Smooth muscle cell (in vitro differentiated cells): ENCODE data around the gene FSTL5. TPM values are rescaled to one million over a fixed set of nuclear protein-coding genes. Genes with fewer than 3 reads are reported as not detected.
A peak's percentile ranks its signal among the peaks of the same experiment; 100 is the strongest.

ENCODE experiments used
- DNase-seq: peaks from one replicate; lab custom pipeline; 2025; ENCODE audit not compliant: unreplicated experiment; lab: John Stamatoyannopoulos, UW
- H2AFZ ChIP-seq: fragments of 200-600 bp; sonication (generic); 2 replicates; pipeline ENCODE4 v1.6.0; 2016; ENCODE audit warnings: antibody characterized with exemption, low read depth, mild to moderate bottlenecking
- H3F3A ChIP-seq: fragments of 200-600 bp; sonication (generic); 2 replicates; pipeline ENCODE4 v1.6.0; 2017; ENCODE audit warnings: antibody characterized with exemption, low read depth
- H3K27ac ChIP-seq: fragments of 200-600 bp; sonication (generic); 2 replicates; pipeline ENCODE4 v1.5.1; 2016; ENCODE audit warnings: low read depth, mild to moderate bottlenecking
- H3K27me3 ChIP-seq: fragments of 200-600 bp; sonication (generic); 2 replicates; pipeline ENCODE4 v1.6.1; 2016; ENCODE audit warnings: low read depth, mild to moderate bottlenecking
- H3K36me3 ChIP-seq: fragments of 200-600 bp; sonication (generic); 2 replicates; pipeline ENCODE4 v1.5.1; 2016; ENCODE audit warnings: low read depth
- H3K4me1 ChIP-seq: fragments of 200-600 bp; sonication (generic); 2 replicates; pipeline ENCODE4 v1.5.1; 2016; ENCODE audit warnings: low read depth
- H3K4me2 ChIP-seq: fragments of 200-600 bp; sonication (generic); 2 replicates; pipeline ENCODE4 v1.6.0; 2016; ENCODE audit warnings: mild to moderate bottlenecking
- H3K4me3 ChIP-seq: fragments of 200-600 bp; sonication (generic); 2 replicates; pipeline ENCODE4 v1.5.1; 2016; ENCODE audit warnings: mild to moderate bottlenecking
- H3K79me2 ChIP-seq: fragments of 200-600 bp; sonication (generic); 2 replicates; pipeline ENCODE4 v1.6.0; 2016; ENCODE audit warnings: low read depth, mild to moderate bottlenecking
- H3K9ac ChIP-seq: fragments of 200-600 bp; sonication (generic); 2 replicates; pipeline ENCODE4 v1.6.0; 2016; ENCODE audit warnings: low read depth
- H3K9me3 ChIP-seq: fragments of 200-600 bp; sonication (generic); replicated peaks from 2 replicates; pipeline ENCODE4 v1.5.1; 2016; ENCODE audit warnings: low read depth
- H4K20me1 ChIP-seq: fragments of 200-600 bp; sonication (generic); 2 replicates; pipeline ENCODE4 v1.6.0; 2016; ENCODE audit warnings: low read depth
- CTCF ChIP-seq: fragments of 200-600 bp; sonication (generic); IDR thresholded peaks from 2 replicates; pipeline ENCODE4 v1.5.1; 2017; ENCODE audit warnings: borderline replicate concordance, mild to moderate bottlenecking, antibody characterized with exemption; ENCODE audit not compliant: insufficient read depth, poor library complexity, severe bottlenecking
- WGBS: methylation state at CpG from one replicate; pipeline ENCODE4 v1.1.7; 2016; ENCODE audit warnings: low lambda C conversion rate; 5-methylcytosine and 5-hydroxymethylcytosine counted together
- polyA plus RNA-seq: library from polyadenylated mRNA; unstranded; fragments of >200 nt; fragmentation: Nextera tagmentation; extraction: Ambion mirVana; gene quantifications from 2 replicates; pipeline ENCODE4 v1.2.1, GENCODE V29; 2016
- total RNA-seq: library from RNA; depleted of rRNA; stranded (reverse); fragments of >200 nt; gene quantifications from 2 replicates; pipeline ENCODE4 v1.2.3, GENCODE V29; 2014

FSTL5 gene
- total and polyA plus RNA-seq, 2 experiments from 2014 or later = 0.04 TPM; not detected in 1

DNA sequence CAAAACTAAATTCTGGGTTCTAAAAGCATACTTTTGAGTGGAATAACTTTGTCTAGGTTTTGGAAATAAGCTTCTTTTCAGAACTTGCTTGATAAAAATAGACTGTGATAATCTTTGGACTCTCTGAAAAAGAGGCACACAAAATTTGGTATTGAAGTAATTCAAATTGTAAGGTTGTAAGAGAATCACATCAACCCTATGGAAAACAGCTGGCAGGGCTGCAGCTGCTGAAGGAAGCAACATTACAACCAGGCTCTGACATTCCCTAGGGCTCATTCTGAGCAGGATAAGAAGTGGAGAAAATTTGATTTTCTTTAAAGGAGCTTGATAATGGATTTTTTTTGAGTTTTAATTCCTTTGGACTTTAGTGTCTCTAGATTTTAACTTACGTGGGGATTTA, 147.6 kb downstream of the FSTL5 start:
- H3K4me3 ChIP-seq = no peak overlapping the region
- H3K9ac ChIP-seq = no peak overlapping the region
- no peaks in the 10 kb centered on the region for H4K20me1 ChIP-seq
- no peaks in the 10 kb centered on the region for H3K4me1 ChIP-seq
- no peaks in the 10 kb centered on the region for H3K9me3 ChIP-seq
- H3K4me2 ChIP-seq = no peak overlapping the region
- no peaks in the 10 kb centered on the region for H3K27me3 ChIP-seq
- no peak for DNase-seq
- no peak for TF ChIP-seq CTCF
- WGBS = 0% methylated on average over 1 of the region's 1 CpG
- no peak overlapping the region for H3K27ac ChIP-seq
- no peak overlapping the region for H2AFZ ChIP-seq
- no peaks in the 10 kb centered on the region for H3K79me2 ChIP-seq
- peaks cover 6% of the 10 kb centered on the region for H3F3A ChIP-seq
- no peaks in the 10 kb centered on the region for H3K36me3 ChIP-seq

GRCh38 chr4:162015090-162015489, 148.7 kb downstream of the FSTL5 start:
- no peak for TF ChIP-seq CTCF
- Histone ChIP-seq H3F3A (peaks cover 6% of the 10 kb centered on the region), H3K27me3 (no peaks in the 10 kb centered on the region), H3K9ac (no peak overlapping the region), H3K9me3 (no peaks in the 10 kb centered on the region), H3K4me2 (peak overlapping the region; percentile 18), H4K20me1 (no peaks in the 10 kb centered on the region), H3K36me3 (no peaks in the 10 kb centered on the region), H3K27ac (no peak overlapping the region), H2AFZ (peak overlapping the region; percentile 48), H3K4me1 (no peaks in the 10 kb centered on the region), H3K79me2 (no peaks in the 10 kb centered on the region), H3K4me3 (no peak overlapping the region)
- WGBS = 63% methylated on average over 3 of the region's 3 CpGs
- DNase-seq = no peak

DNA sequence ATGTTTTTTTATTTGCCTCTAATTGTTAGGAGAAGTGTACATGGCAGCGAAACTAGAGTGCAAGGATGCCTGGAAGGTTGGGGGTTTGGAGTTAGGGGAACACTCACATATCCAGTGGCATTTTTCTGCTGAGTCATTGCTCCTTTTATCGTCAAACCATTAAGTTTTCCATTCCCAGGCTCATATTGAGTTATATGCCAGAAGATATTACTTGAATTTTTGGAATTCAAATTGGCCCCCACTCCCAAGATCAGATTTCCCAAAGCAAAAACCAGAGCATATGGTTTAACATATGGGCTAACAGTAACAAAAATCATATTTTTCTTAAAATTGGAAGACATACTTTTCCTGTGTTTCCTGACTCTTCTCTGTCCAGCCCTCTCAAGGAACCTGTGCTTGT, 152.7 kb downstream of the FSTL5 start:
- Histone ChIP-seq H3K4me2 (peak overlapping the region; percentile 10), H4K20me1 (no peaks in the 10 kb centered on the region), H3K36me3 (no peaks in the 10 kb centered on the region), H3K79me2 (no peaks in the 10 kb centered on the region), H3F3A (peaks cover 6% of the 10 kb centered on the region), H3K4me3 (no peak overlapping the region), H3K27me3 (no peaks in the 10 kb centered on the region), H3K9ac (no peak overlapping the region), H3K9me3 (no peaks in the 10 kb centered on the region), H3K4me1 (no peaks in the 10 kb centered on the region), H2AFZ (no peak overlapping the region), H3K27ac (no peak overlapping the region)
- no peak for TF ChIP-seq CTCF
- 78% methylated on average over 2 of the region's 2 CpGs for WGBS
- DNase-seq = no peak

DNA sequence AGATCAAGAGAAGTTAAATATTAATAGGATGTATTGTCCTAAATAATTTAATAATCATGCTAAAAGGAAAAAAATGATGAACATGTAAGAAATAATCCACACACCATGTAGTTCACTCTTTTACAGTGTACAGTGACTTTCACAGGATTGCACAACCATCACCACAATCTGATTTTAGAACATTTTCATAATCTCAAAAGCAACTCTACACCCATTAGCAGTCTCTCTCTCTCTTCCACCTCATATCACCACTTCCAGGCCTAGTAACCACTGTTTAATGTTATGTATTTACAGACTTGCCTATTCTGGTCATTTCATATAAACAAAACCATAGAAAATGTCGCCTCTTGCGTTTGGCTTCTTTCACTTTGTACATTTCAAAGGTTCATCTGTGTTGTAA, 153.4 kb downstream of the FSTL5 start:
- no peak overlapping the region for H2AFZ ChIP-seq
- H3K9ac ChIP-seq = no peak overlapping the region
- no peaks in the 10 kb centered on the region for H3K79me2 ChIP-seq
- 71% methylated on average over 2 of the region's 2 CpGs for WGBS
- no peak overlapping the region for H3K4me3 ChIP-seq
- no peak for DNase-seq
- H3K4me2 ChIP-seq = peak overlapping the region; percentile 10
- H3F3A ChIP-seq = peaks cover 2% of the 10 kb centered on the region
- no peaks in the 10 kb centered on the region for H3K36me3 ChIP-seq
- no peak for TF ChIP-seq CTCF
- no peaks in the 10 kb centered on the region for H3K27me3 ChIP-seq
- H3K9me3 ChIP-seq = no peaks in the 10 kb centered on the region
- H4K20me1 ChIP-seq = no peaks in the 10 kb centered on the region
- no peaks in the 10 kb centered on the region for H3K4me1 ChIP-seq
- H3K27ac ChIP-seq = no peak overlapping the region
